K562 (cell line): Measurements from ENCODE around the gene GPATCH3. TPM values are rescaled to one million over a fixed set of nuclear protein-coding genes. Genes with fewer than 3 reads are reported as not detected.

Experiments used
- ATAC-seq: fragments of 200-7000 bp; cut with Tn5 transposase; 3 replicates; pipeline ENCODE4 v1.9.1; 2020; ENCODE audit warnings: moderate library complexity
- BruUV-seq: library from RNA; stranded (reverse); fragments of 400-500 nt; replicated peaks from 2 replicates; lab custom pipeline; 2021; lab: Mats Ljungman, UMichigan
- CTCF ChIA-PET: fragments of 300-600 bp; formaldehyde crosslinking; extraction: SDS; loops from one replicate; lab custom pipeline; 2021; ENCODE audit warnings: low intra/inter-chr PET ratio; lab: Yijun Ruan, JAX
- POLR2A ChIA-PET: fragments of 300-600, 350-650 bp; sonication (Branson Sonifier 250); formaldehyde crosslinking; extraction: SDS; loops from one replicate; lab custom pipeline; 2021; ENCODE audit warnings: antibody characterized with exemption, inconsistent platforms; lab: Yijun Ruan, JAX
- DNase-seq, 4 experiments: peaks; one replicate each; pipeline versions ENCODE4 v3.0.0 to v3.0.0-alpha.2; 2011 to 2018; ENCODE audit warnings: low spot score in 3 of 4, mixed read lengths in 3 of 4; ENCODE audit errors: extremely low read depth in 1 of 4
- FAIRE-seq: peaks from 2 replicates; lab custom pipeline; 2011; peaks lifted over from hg19 to GRCh38; lab: Jason Lieb, UNC
- H2AFZ ChIP-seq: 2 replicates; pipeline ENCODE4 v1.6.0; 2011; ENCODE audit warnings: low read depth, low read length, control low read depth, inconsistent platforms
- H3K27ac ChIP-seq: fragments of 200-600 bp; 3 replicates; pipeline ENCODE4 v1.8.0; 2011; ENCODE audit warnings: low read depth, mild to moderate bottlenecking, control low read depth, inconsistent platforms, low read length, moderate library complexity, mixed read lengths; ENCODE audit errors: extremely low read depth
- H3K27me3 ChIP-seq, 2 experiments: fragments of 300-600 bp in 1 of 2; 2 replicates in 1 of 2; 3 replicates in 1 of 2; pipeline versions ENCODE4 v1.6.0 to v1.8.0; 2011; ENCODE audit warnings: inconsistent platforms in 2 of 2, low read length in 2 of 2, mild to moderate bottlenecking in 1 of 2, mixed read lengths in 1 of 2, moderate library complexity in 1 of 2; ENCODE audit not compliant: control insufficient read depth in 2 of 2, insufficient read depth in 2 of 2
- H3K36me3 ChIP-seq: fragments of 300-600 bp; 3 replicates; pipeline ENCODE4 v1.8.0; 2011; ENCODE audit warnings: mild to moderate bottlenecking, low read length, inconsistent platforms; ENCODE audit not compliant: control insufficient read depth, insufficient read depth
- H3K4me1 ChIP-seq, 2 experiments: fragments of 200-600 bp in 1 of 2; replicated peaks in 1 of 2; 2 replicates in 1 of 2; 3 replicates in 1 of 2; pipeline versions ENCODE4 v1.5.1 to v1.8.0; 2011; ENCODE audit warnings: inconsistent platforms in 2 of 2, low read length in 2 of 2, mild to moderate bottlenecking in 1 of 2, mixed read lengths in 1 of 2, moderate library complexity in 1 of 2; ENCODE audit not compliant: control insufficient read depth in 2 of 2, insufficient read depth in 2 of 2
- H3K4me2 ChIP-seq: 2 replicates; pipeline ENCODE4 v1.6.1; 2011; ENCODE audit warnings: low read length, control low read depth, inconsistent platforms, mixed read lengths; ENCODE audit not compliant: insufficient read depth
- H3K4me3 ChIP-seq: fragments of 200-600 bp; sonication (generic), shearing (Covaris generic); 2 replicates; pipeline ENCODE4 v1.5.1; 2016; ENCODE audit warnings: control low read depth, inconsistent platforms
- H3K79me2 ChIP-seq: fragments of 200-600 bp; 3 replicates; pipeline ENCODE4 v1.8.0; 2011; ENCODE audit warnings: low read length, inconsistent platforms; ENCODE audit not compliant: control insufficient read depth, insufficient read depth
- H3K9ac ChIP-seq, 2 experiments: 2 replicates each; pipeline versions ENCODE4 v1.6.0 to v1.6.1; 2011; ENCODE audit warnings: low read depth in 2 of 2, low read length in 2 of 2, control low read depth in 1 of 2, inconsistent platforms in 1 of 2, mild to moderate bottlenecking in 1 of 2, mixed read lengths in 1 of 2; ENCODE audit not compliant: insufficient read depth in 1 of 2
- H3K9me1 ChIP-seq: one replicate; pipeline ENCODE4 v1.6.0; 2011; ENCODE audit warnings: inconsistent platforms, mild to moderate bottlenecking, low read length, moderate library complexity; ENCODE audit not compliant: control insufficient read depth, insufficient read depth
- H3K9me3 ChIP-seq: replicated peaks from 2 replicates; pipeline ENCODE4 v1.5.1; 2011; ENCODE audit warnings: low read depth, low read length, inconsistent platforms; ENCODE audit not compliant: control insufficient read depth, insufficient read depth
- H4K20me1 ChIP-seq: replicated peaks from 2 replicates; pipeline ENCODE4 v1.6.1; 2011; ENCODE audit warnings: low read length, inconsistent platforms, mixed read lengths; ENCODE audit not compliant: control insufficient read depth, insufficient read depth
- BDP1 ChIP-seq: IDR thresholded peaks from 3 replicates; pipeline ENCODE4 v1.6.1; 2011; ENCODE audit not compliant: insufficient read length, insufficient read depth
- FOXA3 ChIP-seq, 2 experiments: fragments of 450-650 bp in 1 of 2; sonication (generic) in 1 of 2; formaldehyde crosslinking; IDR thresholded peaks in 1 of 2; conservative IDR thresholded peaks in 1 of 2; 2 replicates each; pipeline versions ENCODE4 v1.4.0 to v1.8.0; 2020 to 2022; ENCODE audit warnings: mild to moderate bottlenecking in 2 of 2, missing genetic modification reagents in 1 of 2
- NELFE ChIP-seq: IDR thresholded peaks from 2 replicates; pipeline ENCODE4 v1.6.1; 2011; ENCODE audit warnings: mild to moderate bottlenecking; ENCODE audit not compliant: insufficient read depth, insufficient read length
- PHF21A ChIP-seq: fragments of 450-650 bp; IDR thresholded peaks from 2 replicates; pipeline ENCODE4 v1.6.1; 2017; ENCODE audit warnings: low read depth, borderline replicate concordance
- SIX5 ChIP-seq, 2 experiments: IDR thresholded peaks; 2 replicates each; pipeline ENCODE4 v1.6.1; 2011; ENCODE audit warnings: low read length in 2 of 2, borderline replicate concordance in 1 of 2, low read depth in 1 of 2, mild to moderate bottlenecking in 1 of 2, moderate library complexity in 1 of 2; ENCODE audit not compliant: insufficient read depth in 1 of 2
- SMAD4 ChIP-seq: fragments of 250-450 bp; sonication (Bioruptor Pico); conservative IDR thresholded peaks from 2 replicates; pipeline ENCODE4 v1.8.0; 2021; ENCODE audit warnings: inconsistent platforms, mild to moderate bottlenecking, moderate library complexity
- SREBF1 ChIP-seq: fragments of 150-350 bp; IDR thresholded peaks from 2 replicates; pipeline ENCODE4 v1.6.1; 2014; ENCODE audit warnings: antibody characterized with exemption, low read depth, low read length, borderline replicate concordance
- WGBS: fragments of 100-300 bp; shearing (Covaris generic); methylation state at CpG from one replicate; pipeline ENCODE4 v1.1.6; 2016; ENCODE audit warnings: low coverage, mixed read lengths; ENCODE audit not compliant: insufficient coverage; ENCODE audit errors: missing lambda C conversion rate; 5-methylcytosine and 5-hydroxymethylcytosine counted together
- in situ Hi-C: fragments of 300-500 bp; cut with MboI; formaldehyde crosslinking; loops from 4 replicates; pipeline ENCODE4 v1.15.0; 2018; ENCODE audit warnings: inconsistent platforms, mixed read lengths
- intact Hi-C: fragments of 100-400 bp; cut with micrococcal nuclease; formaldehyde crosslinking; loops from 2 replicates; pipeline ENCODE4 v1.14.2; 2022
- polyA plus RNA-seq, 8 experiments: library from polyadenylated mRNA; depleted of rRNA in 4 of 8; stranded (reverse) in 5 of 8; unstranded in 3 of 8; fragments of >200 nt; fragmentation: Nextera tagmentation in 2 of 8; fragmentation: Illumina TruSeq in 1 of 8; extraction: Ambion mirVana in 2 of 8; extraction: Trizol in 1 of 8; gene quantifications; 2 replicates each; pipeline versions ENCODE4 v1.2.1 to v1.2.3, GENCODE V29; 2011 to 2014; ENCODE audit warnings: inconsistent platforms in 1 of 8, missing spikeins in 1 of 8
- total RNA-seq, 7 experiments: library from RNA; depleted of rRNA in 6 of 7; stranded (reverse); fragments of >200 nt in 6 of 7; fragmentation: Illumina TruSeq in 2 of 7; extraction: Trizol in 2 of 7; gene quantifications; 2 replicates each; pipeline versions ENCODE4 v1.2.1 to v1.2.3, GENCODE V29; 2011 to 2021; ENCODE audit warnings: low replicate concordance in 1 of 7
- TF ChIP-seq, protein P1 (sequence below): sonication (generic); IDR thresholded peaks from 2 replicates; pipeline ENCODE4 v1.6.1; 2016
- TF ChIP-seq, protein P2 (sequence below), 2 experiments: IDR thresholded peaks in 1 of 2; conservative IDR thresholded peaks in 1 of 2; 2 replicates each; pipeline ENCODE4 v1.6.1; 2016; ENCODE audit warnings: low read depth in 2 of 2, mild to moderate bottlenecking in 1 of 2, missing compliant biosample characterization in 1 of 2, missing genetic modification characterization in 1 of 2, moderate library complexity in 1 of 2
- TF ChIP-seq, protein P3 (sequence below): sonication (generic); formaldehyde crosslinking; IDR thresholded peaks from 2 replicates; pipeline ENCODE4 v1.8.0; 2022; ENCODE audit warnings: mild to moderate bottlenecking, missing genetic modification reagents
- TF ChIP-seq, protein P4 (sequence below): conservative IDR thresholded peaks from 2 replicates; pipeline ENCODE4 v1.6.1; 2011; ENCODE audit warnings: low read depth, mild to moderate bottlenecking, low read length; ENCODE audit not compliant: control insufficient read depth

Gene GPATCH3
- total and polyA plus RNA-seq, 9 of the 15 experiments (the other 6 are each of a cell fraction or from before 2014, with no cell fraction given): 1.6 to 23.0 (median 13.3) TPM

DNA sequence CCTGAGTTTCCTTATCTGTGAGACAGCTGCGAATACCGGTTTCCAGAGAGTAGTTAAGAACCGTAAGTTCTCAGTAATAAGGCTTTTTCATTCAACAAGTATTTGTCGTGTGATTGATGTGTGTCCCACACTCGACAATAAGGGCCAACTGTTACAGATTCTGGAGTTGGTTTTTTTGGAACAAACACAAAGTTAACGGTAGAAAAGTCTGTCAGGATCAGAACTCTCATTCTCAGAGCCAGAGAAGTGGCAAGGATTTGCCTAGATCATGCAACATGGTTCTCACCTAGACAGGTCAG lies 22.1 kb upstream of the GPATCH3 start:
- H3K9me3 ChIP-seq: no peaks in the 10 kb centered on the region
- DNase-seq (no peak), ATAC-seq (no peak), FAIRE-seq (no peak)
- H3K79me2 ChIP-seq: peaks cover 53% of the 10 kb centered on the region
- peaks cover 12% of the 10 kb centered on the region for H4K20me1 ChIP-seq
- in situ Hi-C loops (no loop called here), intact Hi-C loops (no loop called here)
- peaks cover 18% of the 10 kb centered on the region in 2 experiments; a peak in 4 of 5 replicates for H3K4me1 ChIP-seq
- H3K4me3 ChIP-seq: peak overlapping the region; percentile 79
- BruUV-seq: TSS peak; percentile 65
- H2AFZ ChIP-seq: 0 out of 2 replicates have a peak overlapping the region, but pooled peaks have one; percentile 87
- H3K27me3 ChIP-seq: no peaks in the 10 kb centered on the region; a peak in 1 of 5 replicates
- peaks cover 46% of the 10 kb centered on the region for H3K36me3 ChIP-seq
- POLR2A ChIA-PET: interaction anchor here (2.0 kb wide), 1 partner anchor 23 kb away, joined by 5 read pairs; the partner anchor contains the start of gene GPATCH3
- peak overlapping the region; percentile 92 to 99 for H3K9ac ChIP-seq
- peak overlapping the region; percentile 97 for H3K4me2 ChIP-seq
- peak overlapping the region; percentile 92 for H3K27ac ChIP-seq
- CTCF ChIA-PET: no interaction called here
- H3K9me1 ChIP-seq: no peaks in the 10 kb centered on the region
- WGBS: under 1% methylated on average over 6 of the region's 6 CpGs
- TF ChIP-seq, protein P1, sequence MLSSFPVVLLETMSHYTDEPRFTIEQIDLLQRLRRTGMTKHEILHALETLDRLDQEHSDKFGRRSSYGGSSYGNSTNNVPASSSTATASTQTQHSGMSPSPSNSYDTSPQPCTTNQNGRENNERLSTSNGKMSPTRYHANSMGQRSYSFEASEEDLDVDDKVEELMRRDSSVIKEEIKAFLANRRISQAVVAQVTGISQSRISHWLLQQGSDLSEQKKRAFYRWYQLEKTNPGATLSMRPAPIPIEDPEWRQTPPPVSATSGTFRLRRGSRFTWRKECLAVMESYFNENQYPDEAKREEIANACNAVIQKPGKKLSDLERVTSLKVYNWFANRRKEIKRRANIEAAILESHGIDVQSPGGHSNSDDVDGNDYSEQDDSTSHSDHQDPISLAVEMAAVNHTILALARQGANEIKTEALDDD: peak; percentile 52; the same call in 1 of the 2 replicates
- TF ChIP-seq BDP1 (no peak), SMAD4 (CRISPR knock-in tag) (no peak), FOXA3 (CRISPR knock-in tag; conservative IDR thresholded peaks at IDR 0.05 in 1 of 2, IDR thresholded peaks at IDR 0.05 in 1 of 2) (no peak), NELFE (no peak), SIX5 (IDR thresholded peaks at IDR 0.05; ENCODE audit: borderline replicate concordance in 1 of 2, insufficient read depth in 1 of 2, low read depth in 1 of 2, low read length in 2 of 2) (no peak), SREBF1 (no peak), PHF21A (no peak)
- TF ChIP-seq, protein P2, sequence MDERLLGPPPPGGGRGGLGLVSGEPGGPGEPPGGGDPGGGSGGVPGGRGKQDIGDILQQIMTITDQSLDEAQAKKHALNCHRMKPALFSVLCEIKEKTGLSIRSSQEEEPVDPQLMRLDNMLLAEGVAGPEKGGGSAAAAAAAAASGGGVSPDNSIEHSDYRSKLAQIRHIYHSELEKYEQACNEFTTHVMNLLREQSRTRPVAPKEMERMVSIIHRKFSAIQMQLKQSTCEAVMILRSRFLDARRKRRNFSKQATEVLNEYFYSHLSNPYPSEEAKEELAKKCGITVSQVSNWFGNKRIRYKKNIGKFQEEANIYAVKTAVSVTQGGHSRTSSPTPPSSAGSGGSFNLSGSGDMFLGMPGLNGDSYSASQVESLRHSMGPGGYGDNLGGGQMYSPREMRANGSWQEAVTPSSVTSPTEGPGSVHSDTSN (CRISPR knock-in tag; IDR thresholded peaks at IDR 0.05; ENCODE audit: low read depth): no peak
- TF ChIP-seq, protein P2 (tag; conservative IDR thresholded peaks at IDR 0.05; ENCODE audit: low read depth): peak; percentile 54; the same call in 1 of the 2 replicates
- TF ChIP-seq, protein P3, sequence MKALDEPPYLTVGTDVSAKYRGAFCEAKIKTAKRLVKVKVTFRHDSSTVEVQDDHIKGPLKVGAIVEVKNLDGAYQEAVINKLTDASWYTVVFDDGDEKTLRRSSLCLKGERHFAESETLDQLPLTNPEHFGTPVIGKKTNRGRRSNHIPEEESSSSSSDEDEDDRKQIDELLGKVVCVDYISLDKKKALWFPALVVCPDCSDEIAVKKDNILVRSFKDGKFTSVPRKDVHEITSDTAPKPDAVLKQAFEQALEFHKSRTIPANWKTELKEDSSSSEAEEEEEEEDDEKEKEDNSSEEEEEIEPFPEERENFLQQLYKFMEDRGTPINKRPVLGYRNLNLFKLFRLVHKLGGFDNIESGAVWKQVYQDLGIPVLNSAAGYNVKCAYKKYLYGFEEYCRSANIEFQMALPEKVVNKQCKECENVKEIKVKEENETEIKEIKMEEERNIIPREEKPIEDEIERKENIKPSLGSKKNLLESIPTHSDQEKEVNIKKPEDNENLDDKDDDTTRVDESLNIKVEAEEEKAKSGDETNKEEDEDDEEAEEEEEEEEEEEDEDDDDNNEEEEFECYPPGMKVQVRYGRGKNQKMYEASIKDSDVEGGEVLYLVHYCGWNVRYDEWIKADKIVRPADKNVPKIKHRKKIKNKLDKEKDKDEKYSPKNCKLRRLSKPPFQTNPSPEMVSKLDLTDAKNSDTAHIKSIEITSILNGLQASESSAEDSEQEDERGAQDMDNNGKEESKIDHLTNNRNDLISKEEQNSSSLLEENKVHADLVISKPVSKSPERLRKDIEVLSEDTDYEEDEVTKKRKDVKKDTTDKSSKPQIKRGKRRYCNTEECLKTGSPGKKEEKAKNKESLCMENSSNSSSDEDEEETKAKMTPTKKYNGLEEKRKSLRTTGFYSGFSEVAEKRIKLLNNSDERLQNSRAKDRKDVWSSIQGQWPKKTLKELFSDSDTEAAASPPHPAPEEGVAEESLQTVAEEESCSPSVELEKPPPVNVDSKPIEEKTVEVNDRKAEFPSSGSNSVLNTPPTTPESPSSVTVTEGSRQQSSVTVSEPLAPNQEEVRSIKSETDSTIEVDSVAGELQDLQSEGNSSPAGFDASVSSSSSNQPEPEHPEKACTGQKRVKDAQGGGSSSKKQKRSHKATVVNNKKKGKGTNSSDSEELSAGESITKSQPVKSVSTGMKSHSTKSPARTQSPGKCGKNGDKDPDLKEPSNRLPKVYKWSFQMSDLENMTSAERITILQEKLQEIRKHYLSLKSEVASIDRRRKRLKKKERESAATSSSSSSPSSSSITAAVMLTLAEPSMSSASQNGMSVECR (CRISPR knock-in tag): no peak
- TF ChIP-seq, protein P4, sequence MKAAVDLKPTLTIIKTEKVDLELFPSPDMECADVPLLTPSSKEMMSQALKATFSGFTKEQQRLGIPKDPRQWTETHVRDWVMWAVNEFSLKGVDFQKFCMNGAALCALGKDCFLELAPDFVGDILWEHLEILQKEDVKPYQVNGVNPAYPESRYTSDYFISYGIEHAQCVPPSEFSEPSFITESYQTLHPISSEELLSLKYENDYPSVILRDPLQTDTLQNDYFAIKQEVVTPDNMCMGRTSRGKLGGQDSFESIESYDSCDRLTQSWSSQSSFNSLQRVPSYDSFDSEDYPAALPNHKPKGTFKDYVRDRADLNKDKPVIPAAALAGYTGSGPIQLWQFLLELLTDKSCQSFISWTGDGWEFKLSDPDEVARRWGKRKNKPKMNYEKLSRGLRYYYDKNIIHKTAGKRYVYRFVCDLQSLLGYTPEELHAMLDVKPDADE: no peak
